ES-I3 (cell line): ENCODE results near the gene STK32B.

Experiments
- H3K36me3 ChIP-seq: 2 replicates; pipeline ENCODE4 v1.6.1; 2013; ENCODE audit warnings: mild to moderate bottlenecking, low read length, control low read depth, moderate library complexity; ENCODE audit not compliant: insufficient read depth
- H3K4me1 ChIP-seq: 2 replicates; pipeline ENCODE4 v1.6.1; 2013; ENCODE audit warnings: mild to moderate bottlenecking, control low read depth, low read length; ENCODE audit not compliant: insufficient read depth
- H3K9ac ChIP-seq: 2 replicates; pipeline ENCODE4 v1.6.1; 2013; ENCODE audit warnings: low read depth, mild to moderate bottlenecking, low read length, moderate library complexity
- H3K9me3 ChIP-seq: 2 replicates; pipeline ENCODE4 v1.6.1; 2013; ENCODE audit warnings: mild to moderate bottlenecking, low read length, moderate library complexity; ENCODE audit not compliant: control insufficient read depth, insufficient read depth

Gene STK32B

GRCh38 chr4:5385741-5386311, 334.5 kb downstream of the STK32B start:
- H3K4me1 ChIP-seq, result no peaks in the 10 kb centered on the region
- no peaks in the 10 kb centered on the region for H3K36me3 ChIP-seq

GRCh38 chr4:5386921-5387320, 335.6 kb downstream of the STK32B start:
- Histone ChIP-seq H3K4me1 (no peaks in the 10 kb centered on the region), H3K9me3 (no peaks in the 10 kb centered on the region), H3K36me3 (no peaks in the 10 kb centered on the region), H3K9ac (no peak overlapping the region)

More at GRCh38 chr4:5385741-5386311, 334.5 kb downstream of the STK32B start:
- Histone ChIP-seq H3K9me3 (no peaks in the 10 kb centered on the region), H3K9ac (no peak overlapping the region)

- Histone ChIP-seq H3K4me1 (no peaks in the 10 kb centered on the region), H3K9me3 (no peaks in the 10 kb centered on the region), H3K9ac (no peak overlapping the region), H3K36me3 (no peaks in the 10 kb centered on the region)
Observed at GRCh38 chr4:5387457-5387856, 336.2 kb downstream of the STK32B start.

- H3K36me3 ChIP-seq, result no peaks in the 10 kb centered on the region
- H3K9me3 ChIP-seq, result no peaks in the 10 kb centered on the region
- H3K9ac ChIP-seq, result no peak overlapping the region
- no peaks in the 10 kb centered on the region for H3K4me1 ChIP-seq
Observed at GRCh38 chr4:5389756-5390310, 338.6 kb downstream of the STK32B start.

GRCh38 chr4:5391492-5391891, 340.2 kb downstream of the STK32B start:
- no peak overlapping the region for H3K9ac ChIP-seq
- no peaks in the 10 kb centered on the region for H3K4me1 ChIP-seq
- no peaks in the 10 kb centered on the region for H3K9me3 ChIP-seq
- no peaks in the 10 kb centered on the region for H3K36me3 ChIP-seq

- no peaks in the 10 kb centered on the region for H3K9me3 ChIP-seq
- no peaks in the 10 kb centered on the region for H3K36me3 ChIP-seq
- no peaks in the 10 kb centered on the region for H3K4me1 ChIP-seq
- no peak overlapping the region for H3K9ac ChIP-seq
Observed at GRCh38 chr4:5393911-5394513, 342.7 kb downstream of the STK32B start.

GRCh38 chr4:5395781-5396180, 344.5 kb downstream of the STK32B start:
- no peaks in the 10 kb centered on the region for H3K4me1 ChIP-seq
- H3K9me3 ChIP-seq, result no peaks in the 10 kb centered on the region
- H3K9ac ChIP-seq, result no peak overlapping the region
- H3K36me3 ChIP-seq, result no peaks in the 10 kb centered on the region

- Histone ChIP-seq H3K9me3 (no peaks in the 10 kb centered on the region), H3K36me3 (no peaks in the 10 kb centered on the region)
Observed at GRCh38 chr4:5398056-5398455, 346.8 kb downstream of the STK32B start.

GRCh38 chr4:5399124-5399523, 347.8 kb downstream of the STK32B start:
- no peaks in the 10 kb centered on the region for H3K9me3 ChIP-seq
- no peaks in the 10 kb centered on the region for H3K36me3 ChIP-seq
- H3K4me1 ChIP-seq, result no peaks in the 10 kb centered on the region
- no peak overlapping the region for H3K9ac ChIP-seq

More at GRCh38 chr4:5398056-5398455, 346.8 kb downstream of the STK32B start:
- no peaks in the 10 kb centered on the region for H3K4me1 ChIP-seq
- H3K9ac ChIP-seq, result no peak overlapping the region

GRCh38 chr4:5399790-5400421, 348.6 kb downstream of the STK32B start:
- Histone ChIP-seq H3K36me3 (no peaks in the 10 kb centered on the region), H3K9ac (no peak overlapping the region), H3K4me1 (no peaks in the 10 kb centered on the region), H3K9me3 (no peaks in the 10 kb centered on the region)

- Histone ChIP-seq H3K36me3 (no peaks in the 10 kb centered on the region; the same call in 1 of the 2 replicates), H3K9ac (no peak overlapping the region), H3K4me1 (no peaks in the 10 kb centered on the region), H3K9me3 (no peaks in the 10 kb centered on the region; the same call in 1 of the 2 replicates)
Observed at GRCh38 chr4:5403746-5404497, 352.6 kb downstream of the STK32B start.

GRCh38 chr4:5409237-5409636, 358.0 kb downstream of the STK32B start:
- Histone ChIP-seq H3K9ac (no peak overlapping the region), H3K4me1 (no peaks in the 10 kb centered on the region), H3K9me3 (no peaks in the 10 kb centered on the region; the same call in 1 of the 2 replicates), H3K36me3 (no peaks in the 10 kb centered on the region; the same call in 1 of the 2 replicates)

- no peaks in the 10 kb centered on the region; the same call in 1 of the 2 replicates for H3K9me3 ChIP-seq
- no peaks in the 10 kb centered on the region; the same call in 1 of the 2 replicates for H3K36me3 ChIP-seq
- no peak overlapping the region for H3K9ac ChIP-seq
- H3K4me1 ChIP-seq, result no peaks in the 10 kb centered on the region
Observed at GRCh38 chr4:5409972-5410618, 358.8 kb downstream of the STK32B start.

- H3K9ac ChIP-seq, result no peak overlapping the region
- no peaks in the 10 kb centered on the region; the same call in 1 of the 2 replicates for H3K36me3 ChIP-seq
Observed at GRCh38 chr4:5412296-5412695, 361.0 kb downstream of the STK32B start.

More at GRCh38 chr4:5412296-5412695, 361.0 kb downstream of the STK32B start:
- Histone ChIP-seq H3K4me1 (no peaks in the 10 kb centered on the region), H3K9me3 (no peaks in the 10 kb centered on the region)
